H9 (cell line): ENCODE results near the gene KCNH1. TPM values are rescaled to one million over a fixed set of nuclear protein-coding genes. Genes with fewer than 3 reads are reported as not detected.

Experiments used
- DNase-seq: peaks from one replicate; pipeline ENCODE4 v3.0.0-alpha.2; 2017
- H2AFZ ChIP-seq: one replicate; pipeline ENCODE4 v1.6.1; 2013; ENCODE audit warnings: mild to moderate bottlenecking, low read length, control low read depth, moderate library complexity
- H2AK5ac ChIP-seq: 2 replicates; pipeline ENCODE4 v1.6.1; 2013; ENCODE audit warnings: low read length, control low read depth, mixed read lengths; ENCODE audit not compliant: insufficient read length
- H2BK120ac ChIP-seq: one replicate; pipeline ENCODE4 v1.6.1; 2013; ENCODE audit warnings: low read depth, mild to moderate bottlenecking, low read length, control low read depth, inconsistent platforms; ENCODE audit not compliant: poor library complexity, severe bottlenecking
- H2BK12ac ChIP-seq: 2 replicates; pipeline ENCODE4 v1.6.1; 2013; ENCODE audit warnings: low read length, control low read depth, mixed read lengths, low read depth; ENCODE audit not compliant: insufficient read length
- H2BK15ac ChIP-seq: 2 replicates; pipeline ENCODE4 v1.6.1; 2013; ENCODE audit warnings: low read depth, low read length, control low read depth
- H2BK20ac ChIP-seq: one replicate; pipeline ENCODE4 v1.6.1; 2013; ENCODE audit warnings: low read depth, mild to moderate bottlenecking, low read length, control low read depth, inconsistent platforms; ENCODE audit not compliant: poor library complexity, severe bottlenecking
- H2BK5ac ChIP-seq: 2 replicates; pipeline ENCODE4 v1.6.1; 2013; ENCODE audit warnings: low read length, control low read depth, mixed read lengths; ENCODE audit not compliant: insufficient read length
- H3K14ac ChIP-seq: 2 replicates; pipeline ENCODE4 v1.6.1; 2013; ENCODE audit warnings: low read length, control low read depth; ENCODE audit not compliant: insufficient read depth
- H3K18ac ChIP-seq: 2 replicates; pipeline ENCODE4 v1.6.1; 2013; ENCODE audit warnings: low read depth, mild to moderate bottlenecking, mixed read lengths, low read length, control low read depth; ENCODE audit not compliant: insufficient read length
- H3K23ac ChIP-seq: 2 replicates; pipeline ENCODE4 v1.6.1; 2013; ENCODE audit warnings: low read length, control low read depth, mixed read lengths, low read depth; ENCODE audit not compliant: insufficient read length
- H3K23me2 ChIP-seq: 2 replicates; pipeline ENCODE4 v1.6.1; 2013; ENCODE audit warnings: low read depth, mild to moderate bottlenecking, mixed read lengths, low read length, control low read depth; ENCODE audit not compliant: insufficient read length, poor library complexity, severe bottlenecking
- H3K27ac ChIP-seq: 2 replicates; pipeline ENCODE4 v1.5.1; 2013; ENCODE audit warnings: low read length, control low read depth, mixed read lengths, low read depth; ENCODE audit not compliant: insufficient read length
- H3K27me3 ChIP-seq: 2 replicates; pipeline ENCODE4 v1.6.1; 2013; ENCODE audit warnings: low read length, control low read depth, inconsistent platforms; ENCODE audit not compliant: insufficient read depth
- H3K4ac ChIP-seq: 2 replicates; pipeline ENCODE4 v1.6.1; 2013; ENCODE audit warnings: low read depth, mild to moderate bottlenecking, control low read depth, inconsistent platforms, low read length, moderate library complexity
- H3K4me1 ChIP-seq: 2 replicates; pipeline ENCODE4 v1.6.1; 2013; ENCODE audit warnings: low read length, control low read depth, inconsistent platforms; ENCODE audit not compliant: insufficient read depth
- H3K4me2 ChIP-seq: 2 replicates; pipeline ENCODE4 v1.6.1; 2013; ENCODE audit warnings: low read length, control low read depth, mixed read lengths; ENCODE audit not compliant: insufficient read length, insufficient read depth
- H3K56ac ChIP-seq: 2 replicates; pipeline ENCODE4 v1.6.1; 2013; ENCODE audit warnings: low read depth, mild to moderate bottlenecking, mixed read lengths, low read length, control low read depth; ENCODE audit not compliant: insufficient read length
- H3K79me1 ChIP-seq: 2 replicates; pipeline ENCODE4 v1.6.1; 2013; ENCODE audit warnings: low read depth, mild to moderate bottlenecking, moderate library complexity, low read length, control low read depth, inconsistent platforms; ENCODE audit not compliant: insufficient read depth, poor library complexity, severe bottlenecking
- H3K79me2 ChIP-seq: 2 replicates; pipeline ENCODE4 v1.6.1; 2013; ENCODE audit warnings: low read length, control low read depth, inconsistent platforms; ENCODE audit not compliant: insufficient read depth
- H3K9ac ChIP-seq: 2 replicates; pipeline ENCODE4 v1.6.1; 2013; ENCODE audit warnings: low read length, control low read depth, mixed read lengths; ENCODE audit not compliant: insufficient read length; ENCODE audit errors: extremely low read depth
- H3K9me3 ChIP-seq: one replicate; pipeline ENCODE4 v1.6.1; 2013; ENCODE audit warnings: low read depth, low read length, inconsistent platforms; ENCODE audit not compliant: control insufficient read depth
- H3T11ph ChIP-seq: one replicate; pipeline ENCODE4 v1.6.1; 2013; ENCODE audit warnings: mild to moderate bottlenecking, low read length, control low read depth, inconsistent platforms
- H4K20me1 ChIP-seq: one replicate; pipeline ENCODE4 v1.6.1; 2013; ENCODE audit not compliant: control insufficient read depth, insufficient read length, insufficient read depth
- H4K5ac ChIP-seq: 2 replicates; pipeline ENCODE4 v1.6.1; 2013; ENCODE audit warnings: low read depth, mild to moderate bottlenecking, mixed read lengths, low read length, control low read depth; ENCODE audit not compliant: insufficient read length
- H4K8ac ChIP-seq: replicated peaks from 2 replicates; pipeline ENCODE4 v1.6.1; 2013; ENCODE audit warnings: low read length, control low read depth, mixed read lengths, low read depth; ENCODE audit not compliant: insufficient read length
- H4K91ac ChIP-seq: 2 replicates; pipeline ENCODE4 v1.6.1; 2013; ENCODE audit warnings: low read depth, mild to moderate bottlenecking, moderate library complexity, mixed read lengths, low read length, control low read depth; ENCODE audit not compliant: insufficient read length
- H3K27ac Mint-ChIP-seq, 3 experiments: 2 replicates in 2 of 3; 3 replicates in 1 of 3; pipeline ENCODE4 v1.8.0; 2020 to 2021; ENCODE audit warnings: mixed read lengths in 3 of 3, mild to moderate bottlenecking in 1 of 3, moderate library complexity in 1 of 3
- H3K27me3 Mint-ChIP-seq: 2 replicates; pipeline ENCODE4 v1.8.0; 2021; ENCODE audit warnings: low read depth, mild to moderate bottlenecking, moderate library complexity, mixed read lengths
- H3K36me3 Mint-ChIP-seq, 3 experiments: 2 replicates in 2 of 3; 3 replicates in 1 of 3; pipeline ENCODE4 v1.8.0; 2020 to 2021; ENCODE audit warnings: low read depth in 3 of 3, mixed read lengths in 3 of 3; ENCODE audit not compliant: insufficient read depth in 1 of 3
- H3K4me1 Mint-ChIP-seq, 2 experiments: 2 replicates each; pipeline ENCODE4 v1.8.0; 2020; ENCODE audit warnings: mixed read lengths in 2 of 2
- H3K4me3 Mint-ChIP-seq, 2 experiments: 2 replicates in 1 of 2; 3 replicates in 1 of 2; pipeline ENCODE4 v1.8.0; 2020 to 2021; ENCODE audit warnings: mild to moderate bottlenecking in 2 of 2, mixed read lengths in 2 of 2, moderate library complexity in 1 of 2
- H3K9me3 Mint-ChIP-seq, 2 experiments: 2 replicates in 1 of 2; 3 replicates in 1 of 2; pipeline ENCODE4 v1.8.0; 2020; ENCODE audit warnings: mild to moderate bottlenecking in 2 of 2, mixed read lengths in 2 of 2, moderate library complexity in 1 of 2
- CTCF ChIP-seq: fragments of 200-600 bp; sonication (generic); conservative IDR thresholded peaks from 3 replicates; pipeline ENCODE4 v1.8.0; 2021; ENCODE audit warnings: antibody characterized with exemption, mild to moderate bottlenecking
- WGBS: extraction: QIAGEN DNeasy Blood & Tissue Kit; methylation state at CpG from one replicate; pipeline ENCODE4 v1.1.7; 2013; ENCODE audit warnings: missing lambda C conversion rate, low lambda C conversion rate, mixed read lengths; ENCODE audit not compliant: insufficient read length; ENCODE audit errors: extremely low coverage; 5-methylcytosine and 5-hydroxymethylcytosine counted together
- total RNA-seq: library from RNA; stranded (reverse); gene quantifications from 2 replicates; pipeline ENCODE4 v1.2.1, GENCODE V29; 2021

KCNH1 gene
- total RNA-seq, 1 experiment from 2014 or later, result 0.11 TPM

GRCh38 chr1:210702506-210702905 is 431.4 kb downstream of the KCNH1 start:
- H3K18ac ChIP-seq, result no peak overlapping the region
- no peak overlapping the region for H3K56ac ChIP-seq
- H3K27me3 Mint-ChIP-seq, result no peaks in the 10 kb centered on the region
- H2BK15ac ChIP-seq, result no peak overlapping the region
- H3K9me3 ChIP-seq, result no peaks in the 10 kb centered on the region
- H3K79me2 ChIP-seq, result no peaks in the 10 kb centered on the region
- no peaks in the 10 kb centered on the region for H3K4me1 ChIP-seq
- no peak overlapping the region for H4K91ac ChIP-seq
- H2BK12ac ChIP-seq, result no peak overlapping the region
- no peak overlapping the region for H4K8ac ChIP-seq
- H3K9ac ChIP-seq, result no peak overlapping the region
- H3K27ac Mint-ChIP-seq, result no peak overlapping the region
- H4K5ac ChIP-seq, result no peak overlapping the region
- no peak overlapping the region for H3T11ph ChIP-seq
- no peaks in the 10 kb centered on the region for H3K23me2 ChIP-seq
- no peak for DNase-seq
- H2BK20ac ChIP-seq, result no peak overlapping the region
- no peak overlapping the region for H3K27ac ChIP-seq
- H2BK120ac ChIP-seq, result no peak overlapping the region
- no peaks in the 10 kb centered on the region for H3K79me1 ChIP-seq
- H3K36me3 Mint-ChIP-seq, result peaks cover 0 to 7% (median 0%) of the 10 kb centered on the region in 3 experiments; a peak in 2 of 7 replicates
- H3K4me2 ChIP-seq, result no peak overlapping the region
- no peak overlapping the region for H2BK5ac ChIP-seq
- H3K9me3 Mint-ChIP-seq, result no peaks in the 10 kb centered on the region; a peak in 1 of 5 replicates
- TF ChIP-seq CTCF, result no peak
- no peaks in the 10 kb centered on the region for H4K20me1 ChIP-seq
- no peak overlapping the region for H3K23ac ChIP-seq
- no peak overlapping the region for H3K14ac ChIP-seq
- no peak overlapping the region for H3K4ac ChIP-seq
- WGBS, result no CpG with 5 or more reads among the region's 2 CpGs
- H3K4me1 Mint-ChIP-seq, result peaks cover 6 to 13% of the 10 kb centered on the region in 2 experiments
- no peak overlapping the region for H2AFZ ChIP-seq
- H3K4me3 Mint-ChIP-seq, result no peak overlapping the region
- H2AK5ac ChIP-seq, result no peak overlapping the region
- H3K27me3 ChIP-seq, result no peaks in the 10 kb centered on the region
